H9 (cell line): ENCODE results near the gene TH. TPM values are rescaled to one million over a fixed set of nuclear protein-coding genes. Genes with fewer than 3 reads are reported as not detected.

Experiments used
- DNase-seq: peaks from one replicate; pipeline ENCODE4 v3.0.0-alpha.2; 2017
- H2AFZ ChIP-seq: one replicate; pipeline ENCODE4 v1.6.1; 2013; ENCODE audit warnings: mild to moderate bottlenecking, low read length, control low read depth, moderate library complexity
- H2AK5ac ChIP-seq: 2 replicates; pipeline ENCODE4 v1.6.1; 2013; ENCODE audit warnings: low read length, control low read depth, mixed read lengths; ENCODE audit not compliant: insufficient read length
- H2BK120ac ChIP-seq: one replicate; pipeline ENCODE4 v1.6.1; 2013; ENCODE audit warnings: low read depth, mild to moderate bottlenecking, low read length, control low read depth, inconsistent platforms; ENCODE audit not compliant: poor library complexity, severe bottlenecking
- H2BK12ac ChIP-seq: 2 replicates; pipeline ENCODE4 v1.6.1; 2013; ENCODE audit warnings: low read length, control low read depth, mixed read lengths, low read depth; ENCODE audit not compliant: insufficient read length
- H2BK15ac ChIP-seq: 2 replicates; pipeline ENCODE4 v1.6.1; 2013; ENCODE audit warnings: low read depth, low read length, control low read depth
- H2BK20ac ChIP-seq: one replicate; pipeline ENCODE4 v1.6.1; 2013; ENCODE audit warnings: low read depth, mild to moderate bottlenecking, low read length, control low read depth, inconsistent platforms; ENCODE audit not compliant: poor library complexity, severe bottlenecking
- H2BK5ac ChIP-seq: 2 replicates; pipeline ENCODE4 v1.6.1; 2013; ENCODE audit warnings: low read length, control low read depth, mixed read lengths; ENCODE audit not compliant: insufficient read length
- H3K14ac ChIP-seq: 2 replicates; pipeline ENCODE4 v1.6.1; 2013; ENCODE audit warnings: low read length, control low read depth; ENCODE audit not compliant: insufficient read depth
- H3K18ac ChIP-seq: 2 replicates; pipeline ENCODE4 v1.6.1; 2013; ENCODE audit warnings: low read depth, mild to moderate bottlenecking, mixed read lengths, low read length, control low read depth; ENCODE audit not compliant: insufficient read length
- H3K23ac ChIP-seq: 2 replicates; pipeline ENCODE4 v1.6.1; 2013; ENCODE audit warnings: low read length, control low read depth, mixed read lengths, low read depth; ENCODE audit not compliant: insufficient read length
- H3K23me2 ChIP-seq: 2 replicates; pipeline ENCODE4 v1.6.1; 2013; ENCODE audit warnings: low read depth, mild to moderate bottlenecking, mixed read lengths, low read length, control low read depth; ENCODE audit not compliant: insufficient read length, poor library complexity, severe bottlenecking
- H3K27ac ChIP-seq: 2 replicates; pipeline ENCODE4 v1.5.1; 2013; ENCODE audit warnings: low read length, control low read depth, mixed read lengths, low read depth; ENCODE audit not compliant: insufficient read length
- H3K27me3 ChIP-seq: 2 replicates; pipeline ENCODE4 v1.6.1; 2013; ENCODE audit warnings: low read length, control low read depth, inconsistent platforms; ENCODE audit not compliant: insufficient read depth
- H3K4ac ChIP-seq: 2 replicates; pipeline ENCODE4 v1.6.1; 2013; ENCODE audit warnings: low read depth, mild to moderate bottlenecking, control low read depth, inconsistent platforms, low read length, moderate library complexity
- H3K4me1 ChIP-seq: 2 replicates; pipeline ENCODE4 v1.6.1; 2013; ENCODE audit warnings: low read length, control low read depth, inconsistent platforms; ENCODE audit not compliant: insufficient read depth
- H3K4me2 ChIP-seq: 2 replicates; pipeline ENCODE4 v1.6.1; 2013; ENCODE audit warnings: low read length, control low read depth, mixed read lengths; ENCODE audit not compliant: insufficient read length, insufficient read depth
- H3K56ac ChIP-seq: 2 replicates; pipeline ENCODE4 v1.6.1; 2013; ENCODE audit warnings: low read depth, mild to moderate bottlenecking, mixed read lengths, low read length, control low read depth; ENCODE audit not compliant: insufficient read length
- H3K79me1 ChIP-seq: 2 replicates; pipeline ENCODE4 v1.6.1; 2013; ENCODE audit warnings: low read depth, mild to moderate bottlenecking, moderate library complexity, low read length, control low read depth, inconsistent platforms; ENCODE audit not compliant: insufficient read depth, poor library complexity, severe bottlenecking
- H3K79me2 ChIP-seq: 2 replicates; pipeline ENCODE4 v1.6.1; 2013; ENCODE audit warnings: low read length, control low read depth, inconsistent platforms; ENCODE audit not compliant: insufficient read depth
- H3K9ac ChIP-seq: 2 replicates; pipeline ENCODE4 v1.6.1; 2013; ENCODE audit warnings: low read length, control low read depth, mixed read lengths; ENCODE audit not compliant: insufficient read length; ENCODE audit errors: extremely low read depth
- H3K9me3 ChIP-seq: one replicate; pipeline ENCODE4 v1.6.1; 2013; ENCODE audit warnings: low read depth, low read length, inconsistent platforms; ENCODE audit not compliant: control insufficient read depth
- H3T11ph ChIP-seq: one replicate; pipeline ENCODE4 v1.6.1; 2013; ENCODE audit warnings: mild to moderate bottlenecking, low read length, control low read depth, inconsistent platforms
- H4K20me1 ChIP-seq: one replicate; pipeline ENCODE4 v1.6.1; 2013; ENCODE audit not compliant: control insufficient read depth, insufficient read length, insufficient read depth
- H4K5ac ChIP-seq: 2 replicates; pipeline ENCODE4 v1.6.1; 2013; ENCODE audit warnings: low read depth, mild to moderate bottlenecking, mixed read lengths, low read length, control low read depth; ENCODE audit not compliant: insufficient read length
- H4K8ac ChIP-seq: replicated peaks from 2 replicates; pipeline ENCODE4 v1.6.1; 2013; ENCODE audit warnings: low read length, control low read depth, mixed read lengths, low read depth; ENCODE audit not compliant: insufficient read length
- H4K91ac ChIP-seq: 2 replicates; pipeline ENCODE4 v1.6.1; 2013; ENCODE audit warnings: low read depth, mild to moderate bottlenecking, moderate library complexity, mixed read lengths, low read length, control low read depth; ENCODE audit not compliant: insufficient read length
- H3K27ac Mint-ChIP-seq, 3 experiments: 2 replicates in 2 of 3; 3 replicates in 1 of 3; pipeline ENCODE4 v1.8.0; 2020 to 2021; ENCODE audit warnings: mixed read lengths in 3 of 3, mild to moderate bottlenecking in 1 of 3, moderate library complexity in 1 of 3
- H3K27me3 Mint-ChIP-seq: 2 replicates; pipeline ENCODE4 v1.8.0; 2021; ENCODE audit warnings: low read depth, mild to moderate bottlenecking, moderate library complexity, mixed read lengths
- H3K36me3 Mint-ChIP-seq, 3 experiments: 2 replicates in 2 of 3; 3 replicates in 1 of 3; pipeline ENCODE4 v1.8.0; 2020 to 2021; ENCODE audit warnings: low read depth in 3 of 3, mixed read lengths in 3 of 3; ENCODE audit not compliant: insufficient read depth in 1 of 3
- H3K4me1 Mint-ChIP-seq, 2 experiments: 2 replicates each; pipeline ENCODE4 v1.8.0; 2020; ENCODE audit warnings: mixed read lengths in 2 of 2
- H3K4me3 Mint-ChIP-seq, 2 experiments: 2 replicates in 1 of 2; 3 replicates in 1 of 2; pipeline ENCODE4 v1.8.0; 2020 to 2021; ENCODE audit warnings: mild to moderate bottlenecking in 2 of 2, mixed read lengths in 2 of 2, moderate library complexity in 1 of 2
- H3K9me3 Mint-ChIP-seq, 2 experiments: 2 replicates in 1 of 2; 3 replicates in 1 of 2; pipeline ENCODE4 v1.8.0; 2020; ENCODE audit warnings: mild to moderate bottlenecking in 2 of 2, mixed read lengths in 2 of 2, moderate library complexity in 1 of 2
- WGBS: extraction: QIAGEN DNeasy Blood & Tissue Kit; methylation state at CpG from one replicate; pipeline ENCODE4 v1.1.7; 2013; ENCODE audit warnings: missing lambda C conversion rate, low lambda C conversion rate, mixed read lengths; ENCODE audit not compliant: insufficient read length; ENCODE audit errors: extremely low coverage; 5-methylcytosine and 5-hydroxymethylcytosine counted together
- total RNA-seq: library from RNA; stranded (reverse); gene quantifications from 2 replicates; pipeline ENCODE4 v1.2.1, GENCODE V29; 2021
- TF ChIP-seq, protein P1 (sequence below): fragments of 200-600 bp; sonication (generic); conservative IDR thresholded peaks from 3 replicates; pipeline ENCODE4 v1.8.0; 2021; ENCODE audit warnings: antibody characterized with exemption, mild to moderate bottlenecking

TH gene
- total RNA-seq, 1 experiment from 2014 or later: not detected

DNA sequence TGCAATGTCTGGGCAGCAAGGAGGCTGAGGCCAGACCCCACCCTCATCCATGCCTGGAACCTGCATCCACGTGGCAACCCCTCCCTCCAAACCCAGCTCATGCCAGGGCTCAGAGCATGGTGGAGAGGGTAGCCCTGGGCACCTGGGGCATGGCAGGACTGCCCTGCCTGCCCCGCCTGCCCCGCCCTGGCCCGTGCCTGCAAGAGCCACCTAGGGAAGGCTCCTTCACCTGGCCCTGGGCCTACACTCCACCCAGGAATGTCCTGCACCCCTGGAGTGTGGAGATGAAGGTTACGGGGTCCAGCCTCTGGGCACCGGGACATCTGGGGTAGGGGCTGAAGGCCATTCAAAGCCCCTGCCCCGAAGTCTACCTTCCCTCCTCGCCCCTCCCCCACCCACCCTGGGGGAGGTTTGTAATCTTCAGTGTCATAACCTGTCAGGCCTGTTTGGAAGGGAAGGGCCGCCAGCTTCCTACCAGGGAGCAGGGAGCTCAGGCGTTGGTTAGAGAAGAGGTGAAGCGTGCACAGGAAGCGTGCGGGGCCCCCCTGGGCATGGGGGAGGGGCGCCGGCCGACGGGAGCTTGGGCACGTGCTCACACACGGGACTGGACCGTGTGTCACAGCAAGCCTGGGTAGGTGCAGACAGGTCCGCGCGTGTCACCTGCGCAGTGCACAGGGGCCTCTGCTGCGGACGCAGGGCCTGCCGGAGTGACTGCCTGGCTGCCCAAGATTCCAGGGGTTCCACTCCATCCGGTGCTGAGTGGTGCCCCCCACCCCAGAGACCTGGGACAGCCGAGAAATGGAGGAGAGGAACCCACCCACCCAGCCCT, 30.7 kb upstream of the TH start:
- H4K8ac ChIP-seq: no peak overlapping the region
- no peaks in the 10 kb centered on the region for H4K20me1 ChIP-seq
- no CpG with 5 or more reads among the region's 29 CpGs for WGBS
- no peak overlapping the region for H3K4me3 Mint-ChIP-seq
- H2BK20ac ChIP-seq: no peak overlapping the region
- H3K4me1 Mint-ChIP-seq: no peaks in the 10 kb centered on the region
- H3K4ac ChIP-seq: no peak overlapping the region
- no peak overlapping the region for H4K5ac ChIP-seq
- H3K36me3 Mint-ChIP-seq: no peaks in the 10 kb centered on the region
- no peaks in the 10 kb centered on the region for H3K9me3 Mint-ChIP-seq
- DNase-seq: no peak
- H4K91ac ChIP-seq: no peak overlapping the region
- no peak overlapping the region for H3K27ac ChIP-seq
- H3K27ac Mint-ChIP-seq: no peak overlapping the region
- H2BK12ac ChIP-seq: no peak overlapping the region
- H3K23ac ChIP-seq: no peak overlapping the region
- H3K4me2 ChIP-seq: no peak overlapping the region
- no peak overlapping the region for H2BK120ac ChIP-seq
- H2AK5ac ChIP-seq: no peak overlapping the region
- H2BK5ac ChIP-seq: no peak overlapping the region
- no peaks in the 10 kb centered on the region for H3K9me3 ChIP-seq
- H3K23me2 ChIP-seq: no peaks in the 10 kb centered on the region
- H3K14ac ChIP-seq: no peak overlapping the region; the same call in 1 of the 2 replicates
- H3K79me2 ChIP-seq: no peaks in the 10 kb centered on the region
- TF ChIP-seq, protein P1, sequence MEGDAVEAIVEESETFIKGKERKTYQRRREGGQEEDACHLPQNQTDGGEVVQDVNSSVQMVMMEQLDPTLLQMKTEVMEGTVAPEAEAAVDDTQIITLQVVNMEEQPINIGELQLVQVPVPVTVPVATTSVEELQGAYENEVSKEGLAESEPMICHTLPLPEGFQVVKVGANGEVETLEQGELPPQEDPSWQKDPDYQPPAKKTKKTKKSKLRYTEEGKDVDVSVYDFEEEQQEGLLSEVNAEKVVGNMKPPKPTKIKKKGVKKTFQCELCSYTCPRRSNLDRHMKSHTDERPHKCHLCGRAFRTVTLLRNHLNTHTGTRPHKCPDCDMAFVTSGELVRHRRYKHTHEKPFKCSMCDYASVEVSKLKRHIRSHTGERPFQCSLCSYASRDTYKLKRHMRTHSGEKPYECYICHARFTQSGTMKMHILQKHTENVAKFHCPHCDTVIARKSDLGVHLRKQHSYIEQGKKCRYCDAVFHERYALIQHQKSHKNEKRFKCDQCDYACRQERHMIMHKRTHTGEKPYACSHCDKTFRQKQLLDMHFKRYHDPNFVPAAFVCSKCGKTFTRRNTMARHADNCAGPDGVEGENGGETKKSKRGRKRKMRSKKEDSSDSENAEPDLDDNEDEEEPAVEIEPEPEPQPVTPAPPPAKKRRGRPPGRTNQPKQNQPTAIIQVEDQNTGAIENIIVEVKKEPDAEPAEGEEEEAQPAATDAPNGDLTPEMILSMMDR: no peak
- H3K27me3 ChIP-seq: no peaks in the 10 kb centered on the region
- H3T11ph ChIP-seq: no peak overlapping the region
- H3K18ac ChIP-seq: no peak overlapping the region
- no peak overlapping the region for H3K56ac ChIP-seq
- peaks cover 26% of the 10 kb centered on the region for H3K27me3 Mint-ChIP-seq
- no peak overlapping the region for H3K9ac ChIP-seq
- H2BK15ac ChIP-seq: no peak overlapping the region
- no peaks in the 10 kb centered on the region for H3K4me1 ChIP-seq
- no peak overlapping the region for H2AFZ ChIP-seq
- no peaks in the 10 kb centered on the region for H3K79me1 ChIP-seq
